ENCODE measurements around the gene GYS2. TPM values are rescaled to one million over a fixed set of nuclear protein-coding genes. Genes with fewer than 3 reads are reported as not detected.

GYS2 gene
- total and polyA plus RNA-seq, 10 donors: 0.05 TPM; not detected in 9

DNA sequence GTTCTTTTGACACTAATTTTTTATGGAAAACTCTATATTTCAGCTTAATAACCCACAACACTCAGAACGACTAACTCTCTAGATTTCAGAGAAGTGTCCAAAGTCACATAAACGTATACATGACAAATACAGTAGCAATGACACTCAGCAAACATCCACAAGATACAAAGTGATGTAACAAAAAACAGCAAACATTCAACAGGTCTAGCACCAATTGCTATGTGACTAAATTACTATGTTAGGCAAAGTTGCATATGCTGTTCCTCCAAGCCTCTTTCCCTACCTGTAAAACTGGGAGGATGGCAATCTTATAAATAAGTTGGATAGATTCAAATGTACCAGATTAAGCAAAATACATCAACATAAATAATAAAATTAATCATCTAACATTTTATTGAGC, 104.9 kb downstream of the GYS2 start:
- Histone ChIP-seq H3K4me1 (peaks cover 34 to 64% (median 52%) of the 10 kb centered on the region in 6 donors), H3K4me3 (peak overlapping the region in 2 of 8 donors; percentile 88 to 90), H3K9me3 (no peaks in the 10 kb centered on the region), H3K27ac (no peak overlapping the region), H3K27me3 (replicated peaks in 1 of 7) (no peaks in the 10 kb centered on the region), H3K36me3 (peaks cover 2 to 45% (median 40%) of the 10 kb centered on the region in 6 donors)
- WGBS, 5 donors: 69 to 82% (median 78%) methylated on average over 2 of the region's 2 CpGs
- intact Hi-C loops (cut with DNase I; ENCODE audit: low total_unique reads): loop anchor here (10.0 kb wide), 1 partner anchor 65 kb away; the partner anchor contains the start of gene PYROXD1
- TF ChIP-seq POLR2AphosphoS5 (IDR thresholded peaks at IDR 0.05): no peak
- no peak for TF ChIP-seq POLR2A (IDR thresholded peaks at IDR 0.05)
- TF ChIP-seq, protein P1, sequence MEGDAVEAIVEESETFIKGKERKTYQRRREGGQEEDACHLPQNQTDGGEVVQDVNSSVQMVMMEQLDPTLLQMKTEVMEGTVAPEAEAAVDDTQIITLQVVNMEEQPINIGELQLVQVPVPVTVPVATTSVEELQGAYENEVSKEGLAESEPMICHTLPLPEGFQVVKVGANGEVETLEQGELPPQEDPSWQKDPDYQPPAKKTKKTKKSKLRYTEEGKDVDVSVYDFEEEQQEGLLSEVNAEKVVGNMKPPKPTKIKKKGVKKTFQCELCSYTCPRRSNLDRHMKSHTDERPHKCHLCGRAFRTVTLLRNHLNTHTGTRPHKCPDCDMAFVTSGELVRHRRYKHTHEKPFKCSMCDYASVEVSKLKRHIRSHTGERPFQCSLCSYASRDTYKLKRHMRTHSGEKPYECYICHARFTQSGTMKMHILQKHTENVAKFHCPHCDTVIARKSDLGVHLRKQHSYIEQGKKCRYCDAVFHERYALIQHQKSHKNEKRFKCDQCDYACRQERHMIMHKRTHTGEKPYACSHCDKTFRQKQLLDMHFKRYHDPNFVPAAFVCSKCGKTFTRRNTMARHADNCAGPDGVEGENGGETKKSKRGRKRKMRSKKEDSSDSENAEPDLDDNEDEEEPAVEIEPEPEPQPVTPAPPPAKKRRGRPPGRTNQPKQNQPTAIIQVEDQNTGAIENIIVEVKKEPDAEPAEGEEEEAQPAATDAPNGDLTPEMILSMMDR (IDR thresholded peaks at IDR 0.05 in 8 of 11, conservative IDR thresholded peaks at IDR 0.05 in 3 of 11): no peak
- no peak for DNase-seq

Other genes starting within 250 kb of the GYS2 start
- gene IAPP, start 231.9 kb downstream of the GYS2 start, total RNA-seq: not detected
- gene IAPP, start 231.9 kb downstream of the GYS2 start, polyA plus RNA-seq: under 1 TPM in 2 of 3 donors, not detected in 1; 0.04 to 0.21 TPM
- gene PYROXD1, start 167.2 kb downstream of the GYS2 start, total RNA-seq: 10 to 100 TPM; 19.1 to 42.0 (median 25.3) TPM
- 10 to 100 TPM; 10.6 to 11.7 (median 10.7) TPM for gene PYROXD1, start 167.2 kb downstream of the GYS2 start, polyA plus RNA-seq
- gene RECQL, start 103.2 kb downstream of the GYS2 start, total RNA-seq: 10 to 100 TPM; 37.9 to 57.3 (median 47.2) TPM
- gene RECQL, start 103.2 kb downstream of the GYS2 start, polyA plus RNA-seq: 10 to 100 TPM; 20.1 to 25.6 (median 22.4) TPM
- gene GOLT1B, start 103.1 kb downstream of the GYS2 start, total RNA-seq: 10 to 100 TPM; 23.5 to 39.6 (median 29.2) TPM
- 10 to 100 TPM; 14.1 to 18.2 (median 15.5) TPM for gene GOLT1B, start 103.1 kb downstream of the GYS2 start, polyA plus RNA-seq
- 1 to 10 TPM in 2 of 7 donors, under 1 TPM in 4, not detected in 1; 0.44 to 1.3 (median 0.69) TPM for gene SPX, start 78.6 kb downstream of the GYS2 start, total RNA-seq
- gene SPX, start 78.6 kb downstream of the GYS2 start, polyA plus RNA-seq: under 1 TPM; 0.15 to 0.53 (median 0.38) TPM
- gene LDHB, start 53.0 kb upstream of the GYS2 start, total RNA-seq: 100 to 1,000 TPM; 166 to 306 (median 246) TPM
- gene LDHB, start 53.0 kb upstream of the GYS2 start, polyA plus RNA-seq: 100 to 1,000 TPM; 280 to 346 (median 292) TPM
- 10 to 100 TPM in 4 of 7 donors, 1 to 10 TPM in 3; 4.5 to 19.3 (median 11.2) TPM for gene KCNJ8, start 169.9 kb upstream of the GYS2 start, total RNA-seq
- 1 to 10 TPM; 1.6 to 2.2 (median 2.2) TPM for gene KCNJ8, start 169.9 kb upstream of the GYS2 start, polyA plus RNA-seq